ENCODE results near the gene CPSF3.

DNA sequence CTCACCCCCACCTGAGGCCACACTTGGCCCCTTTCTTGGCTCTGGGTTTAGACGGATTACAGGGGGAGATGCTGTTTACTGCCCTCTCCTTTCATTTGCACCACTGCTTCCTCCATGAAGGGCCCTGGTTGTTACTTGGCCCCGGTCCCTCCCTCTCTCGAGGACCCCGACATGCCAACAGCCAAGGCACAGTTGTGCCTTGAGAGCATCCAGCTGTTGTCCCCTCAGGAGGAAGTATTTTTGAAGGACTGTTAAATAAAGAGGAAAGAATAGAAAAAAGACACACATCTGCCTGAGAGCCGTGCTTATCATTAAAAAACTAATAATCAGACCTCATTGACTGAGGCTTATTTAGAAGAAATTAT lies 44.1 kb upstream of the CPSF3 start:
- TF ChIP-seq FOSL2 (CRISPR knock-in tag; IDR thresholded peaks at IDR 0.05) (no peak), SIN3A (IDR thresholded peaks at IDR 0.05; ENCODE audit: borderline replicate concordance, low read depth, low read length) (no peak), ZFAT (CRISPR knock-in tag; conservative IDR thresholded peaks at IDR 0.05) (no peak)
- TF ChIP-seq, protein P1, sequence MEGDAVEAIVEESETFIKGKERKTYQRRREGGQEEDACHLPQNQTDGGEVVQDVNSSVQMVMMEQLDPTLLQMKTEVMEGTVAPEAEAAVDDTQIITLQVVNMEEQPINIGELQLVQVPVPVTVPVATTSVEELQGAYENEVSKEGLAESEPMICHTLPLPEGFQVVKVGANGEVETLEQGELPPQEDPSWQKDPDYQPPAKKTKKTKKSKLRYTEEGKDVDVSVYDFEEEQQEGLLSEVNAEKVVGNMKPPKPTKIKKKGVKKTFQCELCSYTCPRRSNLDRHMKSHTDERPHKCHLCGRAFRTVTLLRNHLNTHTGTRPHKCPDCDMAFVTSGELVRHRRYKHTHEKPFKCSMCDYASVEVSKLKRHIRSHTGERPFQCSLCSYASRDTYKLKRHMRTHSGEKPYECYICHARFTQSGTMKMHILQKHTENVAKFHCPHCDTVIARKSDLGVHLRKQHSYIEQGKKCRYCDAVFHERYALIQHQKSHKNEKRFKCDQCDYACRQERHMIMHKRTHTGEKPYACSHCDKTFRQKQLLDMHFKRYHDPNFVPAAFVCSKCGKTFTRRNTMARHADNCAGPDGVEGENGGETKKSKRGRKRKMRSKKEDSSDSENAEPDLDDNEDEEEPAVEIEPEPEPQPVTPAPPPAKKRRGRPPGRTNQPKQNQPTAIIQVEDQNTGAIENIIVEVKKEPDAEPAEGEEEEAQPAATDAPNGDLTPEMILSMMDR (CRISPR knock-in tag; IDR thresholded peaks at IDR 0.05): no peak
